Tibial artery (tissue), 4 donors: ENCODE data around the gene KCNMB1.

Experiments
- DNase-seq, 2 donors: peaks; one replicate each; pipeline ENCODE4 v3.0.0-alpha.2; 2019
- H3K27ac ChIP-seq, 2 donors: fragments of 200-600 bp; sonication (generic) in 1 of 2; 1 replicate in 1 of 2; 2 replicates in 1 of 2; pipeline ENCODE4 v1.5.1; 2018 to 2019; ENCODE audit warnings: mild to moderate bottlenecking in 1 of 2
- H3K27me3 ChIP-seq, 2 donors: fragments of 200-600 bp; sonication (generic) in 1 of 2; one replicate each; pipeline versions ENCODE4 v1.5.1 to v1.6.0; 2016 to 2019
- H3K36me3 ChIP-seq, 3 donors: fragments of 200-600 bp; sonication (generic) in 2 of 3; one replicate each; pipeline ENCODE4 v1.5.1; 2016 to 2019; ENCODE audit warnings: mild to moderate bottlenecking in 2 of 3
- H3K4me1 ChIP-seq, 4 donors: fragments of 200-600 bp; sonication (generic) in 2 of 4; 1 replicate in 3 of 4; 2 replicates in 1 of 4; pipeline ENCODE4 v1.5.1; 2016 to 2019
- H3K4me3 ChIP-seq, 2 donors: fragments of 200-600 bp; sonication (generic) in 1 of 2; 1 replicate in 1 of 2; 2 replicates in 1 of 2; pipeline ENCODE4 v1.5.1; 2018 to 2019; ENCODE audit warnings: mild to moderate bottlenecking in 2 of 2
- H3K9me3 ChIP-seq, 3 donors: fragments of 200-600 bp; sonication (generic) in 1 of 3; one replicate each; pipeline ENCODE4 v1.5.1; 2016 to 2019
- intact Hi-C: fragments of 100-400 bp; cut with DNase I; formaldehyde crosslinking; loops from one replicate; pipeline ENCODE4 v1.15.0; 2023; ENCODE audit warnings: low total_unique reads
- TF ChIP-seq, protein P1 (sequence below), 2 experiments: fragments of 200-600 bp in 1 of 2; fragments of 450-650 bp in 1 of 2; IDR thresholded peaks; one replicate each; pipeline ENCODE4 v1.5.1; 2017 to 2019; ENCODE audit warnings: antibody characterized with exemption in 2 of 2, mild to moderate bottlenecking in 1 of 2, moderate library complexity in 1 of 2

Gene KCNMB1

DNA sequence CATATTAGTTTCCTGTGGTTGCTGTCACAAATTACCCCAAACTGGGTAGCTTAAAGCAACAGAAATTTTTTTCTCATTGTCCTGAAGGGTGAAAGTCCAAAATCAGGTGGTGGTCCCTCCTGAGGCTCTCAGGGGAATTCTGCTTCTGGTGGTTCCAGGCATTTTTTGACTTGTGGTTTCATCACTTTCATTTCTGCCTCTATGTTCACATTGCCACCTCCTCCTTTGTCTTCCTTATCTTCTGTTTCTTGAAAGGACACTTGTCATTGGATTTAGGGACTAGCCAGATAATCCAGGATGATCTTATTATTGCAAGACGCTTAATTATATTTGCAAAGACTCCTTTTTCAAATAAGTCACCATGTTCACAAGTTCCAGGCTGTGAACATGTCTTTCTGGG lies 43.2 kb downstream of the KCNMB1 start:
- intact Hi-C loops, result no loop called here
- no peaks in the 10 kb centered on the region for H3K36me3 ChIP-seq

DNA sequence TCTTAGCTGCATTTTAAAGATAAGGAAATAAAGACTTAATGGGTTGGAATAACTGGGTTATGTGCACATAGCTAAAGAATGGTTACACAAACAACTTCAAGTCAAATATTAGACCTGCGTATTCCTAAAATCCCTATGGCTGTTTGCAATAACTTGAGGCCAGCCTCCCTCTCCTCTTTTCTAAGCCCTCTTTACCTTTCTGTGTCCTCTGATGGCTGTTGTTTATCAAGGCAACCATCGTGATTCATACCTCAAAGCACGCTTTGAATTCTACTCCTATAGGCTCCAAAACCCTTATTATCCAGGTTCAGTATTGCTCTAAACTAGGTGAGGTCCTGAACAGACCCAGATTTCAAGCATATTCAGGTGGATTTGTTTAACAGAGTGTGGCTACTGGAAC lies 46.0 kb downstream of the KCNMB1 start:
- H3K9me3 ChIP-seq, result peaks cover 0 to 7% (median 0%) of the 10 kb centered on the region in 3 donors
- peaks cover 0 to under 1% (median 0%) of the 10 kb centered on the region in 4 donors for H3K4me1 ChIP-seq
- H3K4me3 ChIP-seq, result no peak overlapping the region
- DNase-seq, result no peak
- no peak overlapping the region for H3K27ac ChIP-seq
- intact Hi-C loops, result no loop called here
- TF ChIP-seq, protein P1, sequence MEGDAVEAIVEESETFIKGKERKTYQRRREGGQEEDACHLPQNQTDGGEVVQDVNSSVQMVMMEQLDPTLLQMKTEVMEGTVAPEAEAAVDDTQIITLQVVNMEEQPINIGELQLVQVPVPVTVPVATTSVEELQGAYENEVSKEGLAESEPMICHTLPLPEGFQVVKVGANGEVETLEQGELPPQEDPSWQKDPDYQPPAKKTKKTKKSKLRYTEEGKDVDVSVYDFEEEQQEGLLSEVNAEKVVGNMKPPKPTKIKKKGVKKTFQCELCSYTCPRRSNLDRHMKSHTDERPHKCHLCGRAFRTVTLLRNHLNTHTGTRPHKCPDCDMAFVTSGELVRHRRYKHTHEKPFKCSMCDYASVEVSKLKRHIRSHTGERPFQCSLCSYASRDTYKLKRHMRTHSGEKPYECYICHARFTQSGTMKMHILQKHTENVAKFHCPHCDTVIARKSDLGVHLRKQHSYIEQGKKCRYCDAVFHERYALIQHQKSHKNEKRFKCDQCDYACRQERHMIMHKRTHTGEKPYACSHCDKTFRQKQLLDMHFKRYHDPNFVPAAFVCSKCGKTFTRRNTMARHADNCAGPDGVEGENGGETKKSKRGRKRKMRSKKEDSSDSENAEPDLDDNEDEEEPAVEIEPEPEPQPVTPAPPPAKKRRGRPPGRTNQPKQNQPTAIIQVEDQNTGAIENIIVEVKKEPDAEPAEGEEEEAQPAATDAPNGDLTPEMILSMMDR (IDR thresholded peaks at IDR 0.05), result no peak
- H3K36me3 ChIP-seq, result no peaks in the 10 kb centered on the region
- peaks cover 0 to 10% of the 10 kb centered on the region in 2 donors for H3K27me3 ChIP-seq

More for the DNA sequence above, 43.2 kb downstream of the KCNMB1 start:
- Histone ChIP-seq H3K27me3 (peaks cover 0 to 20% of the 10 kb centered on the region in 2 donors), H3K27ac (no peak overlapping the region), H3K4me3 (no peak overlapping the region), H3K9me3 (peaks cover 0 to 7% (median 0%) of the 10 kb centered on the region in 3 donors), H3K4me1 (peaks cover 0 to 5% (median 0%) of the 10 kb centered on the region in 4 donors)
- no peak for DNase-seq
- TF ChIP-seq, protein P1 (IDR thresholded peaks at IDR 0.05), result no peak

DNA sequence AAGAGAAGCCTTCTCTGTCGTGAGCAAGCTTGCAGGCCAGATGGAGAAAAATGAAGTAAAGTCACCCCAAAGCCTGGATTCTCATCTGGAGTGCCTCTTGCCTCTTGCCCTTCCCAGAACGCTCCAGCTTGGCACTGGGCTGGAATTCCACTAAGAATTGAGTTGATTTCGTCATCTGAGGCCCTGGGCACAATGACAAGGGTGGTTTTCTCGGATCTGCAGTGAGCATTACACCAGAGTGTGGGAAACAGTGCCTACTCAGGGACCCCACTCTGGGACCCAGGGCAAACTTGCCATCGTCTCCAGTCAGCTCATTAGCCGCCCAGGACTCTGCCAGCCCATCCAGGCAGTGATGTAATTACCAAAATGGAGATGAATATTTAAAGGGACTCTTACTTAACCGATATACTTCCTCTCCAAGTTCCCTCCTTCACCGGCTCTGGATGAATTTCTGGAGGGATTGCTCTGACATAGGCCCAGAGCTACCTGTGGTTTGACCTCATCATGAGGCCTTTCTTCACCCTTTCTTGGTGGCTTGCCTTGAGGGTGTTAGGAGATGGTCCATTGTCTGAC lies 46.9 kb downstream of the KCNMB1 start:
- Histone ChIP-seq H3K4me1 (no peaks in the 10 kb centered on the region), H3K4me3 (no peak overlapping the region), H3K27ac (no peak overlapping the region), H3K27me3 (peaks cover 0 to 3% of the 10 kb centered on the region in 2 donors), H3K36me3 (no peaks in the 10 kb centered on the region), H3K9me3 (peaks cover 0 to 7% (median 0%) of the 10 kb centered on the region in 3 donors)
- TF ChIP-seq, protein P1 (IDR thresholded peaks at IDR 0.05), result no peak
- intact Hi-C loops, result no loop called here
- DNase-seq, result no peak

DNA sequence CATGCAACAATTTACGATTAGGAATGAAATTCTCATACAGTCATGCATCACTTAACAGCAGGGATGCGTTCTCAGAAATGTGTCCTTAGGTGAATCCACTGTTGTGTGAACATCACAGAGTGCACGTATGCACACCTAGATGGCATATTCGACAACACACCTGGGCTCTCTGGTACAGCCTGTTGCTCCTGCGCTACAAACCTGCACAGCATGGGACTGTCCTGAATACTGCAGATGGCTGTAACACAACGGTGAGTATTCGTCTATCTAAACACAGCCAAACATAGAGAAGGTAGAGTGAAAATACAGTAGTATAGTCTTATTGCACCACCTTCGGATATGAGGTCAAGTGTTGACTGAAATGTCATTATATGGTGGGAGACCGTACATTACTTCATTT lies 47.6 kb downstream of the KCNMB1 start:
- no peak overlapping the region for H3K27ac ChIP-seq
- TF ChIP-seq, protein P1 (IDR thresholded peaks at IDR 0.05), result no peak
- no peak overlapping the region for H3K4me3 ChIP-seq
- no peaks in the 10 kb centered on the region for H3K36me3 ChIP-seq
- intact Hi-C loops, result no loop called here
- DNase-seq, result no peak
- H3K4me1 ChIP-seq, result no peaks in the 10 kb centered on the region
- H3K27me3 ChIP-seq, result no peaks in the 10 kb centered on the region
- peaks cover 0 to 7% (median 0%) of the 10 kb centered on the region in 3 donors for H3K9me3 ChIP-seq

DNA sequence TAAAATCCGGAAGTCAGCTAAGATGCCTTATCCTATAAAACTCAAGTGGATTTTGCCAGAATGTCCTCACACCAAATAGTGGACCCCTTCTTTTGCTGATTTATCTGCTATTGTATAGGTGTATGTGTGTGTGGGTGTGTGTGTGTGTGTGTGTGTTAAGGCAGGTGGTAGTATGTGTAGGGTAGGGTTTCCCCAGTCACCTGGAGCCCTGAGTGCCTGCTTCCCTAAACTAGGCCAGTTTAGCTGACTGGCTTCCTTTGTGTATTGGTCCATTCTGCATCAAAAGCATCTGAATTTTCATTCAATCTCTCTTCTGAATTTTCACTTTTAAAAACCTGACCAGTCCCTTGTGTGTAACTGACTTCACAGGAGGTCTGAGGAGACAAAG lies 49.4 kb downstream of the KCNMB1 start:
- Histone ChIP-seq H3K36me3 (no peaks in the 10 kb centered on the region), H3K4me1 (no peaks in the 10 kb centered on the region), H3K27ac (no peak overlapping the region), H3K27me3 (no peaks in the 10 kb centered on the region), H3K4me3 (no peak overlapping the region), H3K9me3 (no peaks in the 10 kb centered on the region)
- DNase-seq, result no peak
- TF ChIP-seq, protein P1 (IDR thresholded peaks at IDR 0.05), result no peak
- intact Hi-C loops, result no loop called here
